GM12878 (cell line): Measurements from ENCODE around the gene PRKCZ. TPM values are rescaled to one million over a fixed set of nuclear protein-coding genes. Genes with fewer than 3 reads are reported as not detected.
A peak's percentile ranks its signal among the peaks of the same experiment; 100 is the strongest.

Experiments used
- BCL11A ChIP-seq: IDR thresholded peaks from 2 replicates; pipeline ENCODE4 v1.6.1; 2011; ENCODE audit warnings: low read depth, low read length
- CEBPB ChIP-seq, 2 experiments: fragments of 150-350 bp in 1 of 2; IDR thresholded peaks; 2 replicates each; pipeline ENCODE4 v1.6.1; 2012 to 2014; ENCODE audit warnings: low read depth in 2 of 2, low read length in 2 of 2, borderline replicate concordance in 1 of 2, inconsistent platforms in 1 of 2
- CHD4 ChIP-seq: fragments of 200-600 bp; sonication (generic); IDR thresholded peaks from 2 replicates; pipeline ENCODE4 v1.6.1; 2016; ENCODE audit warnings: mild to moderate bottlenecking
- ESRRA ChIP-seq: IDR thresholded peaks from 2 replicates; pipeline ENCODE4 v1.6.1; 2012; ENCODE audit warnings: mild to moderate bottlenecking, low read length, improper control_type of control experiment
- HDAC6 ChIP-seq: fragments of 200-600 bp; sonication (generic); IDR thresholded peaks from one replicate; pipeline ENCODE4 v1.8.0; 2017; ENCODE audit warnings: antibody characterized with exemption; ENCODE audit not compliant: unreplicated experiment
- KDM1A ChIP-seq: fragments of 200-600 bp; sonication (generic); IDR thresholded peaks from 2 replicates; pipeline ENCODE4 v1.6.1; 2016; ENCODE audit warnings: borderline replicate concordance
- MEF2A ChIP-seq: IDR thresholded peaks from 2 replicates; pipeline ENCODE4 v1.6.1; 2011; ENCODE audit warnings: low read depth, mild to moderate bottlenecking, low read length, moderate library complexity; ENCODE audit not compliant: insufficient read depth
- MYB ChIP-seq: fragments of 150-350 bp; IDR thresholded peaks from 2 replicates; pipeline ENCODE4 v1.6.1; 2014; ENCODE audit warnings: mild to moderate bottlenecking, low read depth, low read length, borderline replicate concordance
- NBN ChIP-seq: fragments of 450-650 bp; IDR thresholded peaks from 2 replicates; pipeline ENCODE4 v1.6.1; 2016
- NR2F1 ChIP-seq: fragments of 450-650 bp; conservative IDR thresholded peaks from 2 replicates; pipeline ENCODE4 v1.6.1; 2017; ENCODE audit warnings: mild to moderate bottlenecking
- PAX8 ChIP-seq: fragments of 450-650 bp; IDR thresholded peaks from 2 replicates; pipeline ENCODE4 v1.6.1; 2017; ENCODE audit warnings: mild to moderate bottlenecking, moderate library complexity
- POLR2AphosphoS5 ChIP-seq: IDR thresholded peaks from 2 replicates; pipeline ENCODE4 v1.6.1; 2011; ENCODE audit warnings: mild to moderate bottlenecking, low read length, inconsistent platforms
- RAD21 ChIP-seq: IDR thresholded peaks from 2 replicates; pipeline ENCODE4 v1.6.1; 2011; ENCODE audit warnings: mild to moderate bottlenecking, low read depth, low read length, moderate library complexity; ENCODE audit not compliant: insufficient read depth
- RB1 ChIP-seq: fragments of 450-650 bp; formaldehyde crosslinking; IDR thresholded peaks from 2 replicates; pipeline ENCODE4 v1.6.1; 2017; ENCODE audit warnings: mild to moderate bottlenecking, borderline replicate concordance
- RFX5 ChIP-seq: IDR thresholded peaks from 2 replicates; pipeline ENCODE4 v1.6.1; 2011; ENCODE audit warnings: low read depth, low read length, improper control_type of control experiment
- RUNX3 ChIP-seq: IDR thresholded peaks from 2 replicates; pipeline ENCODE4 v1.6.1; 2012; ENCODE audit warnings: low read length, inconsistent platforms
- SMAD5 ChIP-seq: IDR thresholded peaks from 2 replicates; pipeline ENCODE4 v1.6.1; 2016; ENCODE audit warnings: antibody characterized with exemption, low read depth
- SMC3 ChIP-seq: IDR thresholded peaks from 2 replicates; pipeline ENCODE4 v1.6.1; 2011; ENCODE audit warnings: low read length, improper control_type of control experiment, borderline replicate concordance
- SPI1 ChIP-seq: IDR thresholded peaks from 2 replicates; pipeline ENCODE4 v1.6.1; 2011; ENCODE audit warnings: low read depth, mild to moderate bottlenecking, low read length, moderate library complexity, borderline replicate concordance; ENCODE audit not compliant: insufficient read depth
- SREBF2 ChIP-seq: IDR thresholded peaks from 2 replicates; pipeline ENCODE4 v1.6.1; 2012; ENCODE audit warnings: mild to moderate bottlenecking, low read length
- SUPT20H ChIP-seq: IDR thresholded peaks from 2 replicates; pipeline ENCODE4 v1.6.1; 2011; ENCODE audit warnings: low read depth, mild to moderate bottlenecking, low read length, moderate library complexity, borderline replicate concordance; ENCODE audit not compliant: control insufficient read depth
- TAF1 ChIP-seq: IDR thresholded peaks from 2 replicates; pipeline ENCODE4 v1.6.1; 2011; ENCODE audit warnings: mild to moderate bottlenecking, low read depth, low read length, borderline replicate concordance
- TARDBP ChIP-seq: IDR thresholded peaks from 2 replicates; pipeline ENCODE4 v1.6.1; 2016; ENCODE audit warnings: borderline replicate concordance
- polyA plus RNA-seq, 11 experiments: library from polyadenylated mRNA; depleted of rRNA in 4 of 11; unstranded in 6 of 11; stranded (reverse) in 5 of 11; fragments of >200 nt; fragmentation: Nextera tagmentation in 4 of 11; fragmentation: Illumina TruSeq in 1 of 11; extraction: Ambion mirVana in 4 of 11; extraction: Trizol in 1 of 11; gene quantifications; 1 replicate in 1 of 11; 2 replicates in 10 of 11; pipeline versions ENCODE4 v1.2.1 to v1.2.3, GENCODE V29; 2011 to 2016; ENCODE audit warnings: inconsistent platforms in 2 of 11, missing spikeins in 2 of 11, low read depth in 1 of 11
- total RNA-seq, 4 experiments: library from RNA; depleted of rRNA in 3 of 4; stranded (reverse); fragments of >200 nt in 3 of 4; fragmentation: Illumina TruSeq in 1 of 4; extraction: Trizol in 1 of 4; gene quantifications; 2 replicates each; pipeline versions ENCODE4 v1.2.1 to v1.2.3, GENCODE V29; 2013 to 2021
- TF ChIP-seq, protein P1 (sequence below): fragments of 450-650 bp; formaldehyde crosslinking; IDR thresholded peaks from 2 replicates; pipeline ENCODE4 v1.5.0; 2022; ENCODE audit warnings: mild to moderate bottlenecking, missing genetic modification characterization
- TF ChIP-seq, protein P2 (sequence below): IDR thresholded peaks from 2 replicates; pipeline ENCODE4 v1.6.1; 2012; ENCODE audit warnings: low read depth, low read length, improper control_type of control experiment
- TF ChIP-seq, protein P3 (sequence below): IDR thresholded peaks from 2 replicates; pipeline ENCODE4 v1.6.1; 2012; ENCODE audit warnings: low read depth, low read length, improper control_type of control experiment
- TF ChIP-seq, protein P4 (sequence below): IDR thresholded peaks from 2 replicates; pipeline ENCODE4 v1.6.1; 2011; ENCODE audit warnings: low read depth, mild to moderate bottlenecking, low read length, moderate library complexity, borderline replicate concordance; ENCODE audit errors: extremely low read depth

Gene PRKCZ
- total and polyA plus RNA-seq, 10 of the 15 experiments (the other 5 are each of a cell fraction or from before 2014, with no cell fraction given): 0.05 to 1.9 (median 0.64) TPM; not detected in 1

DNA sequence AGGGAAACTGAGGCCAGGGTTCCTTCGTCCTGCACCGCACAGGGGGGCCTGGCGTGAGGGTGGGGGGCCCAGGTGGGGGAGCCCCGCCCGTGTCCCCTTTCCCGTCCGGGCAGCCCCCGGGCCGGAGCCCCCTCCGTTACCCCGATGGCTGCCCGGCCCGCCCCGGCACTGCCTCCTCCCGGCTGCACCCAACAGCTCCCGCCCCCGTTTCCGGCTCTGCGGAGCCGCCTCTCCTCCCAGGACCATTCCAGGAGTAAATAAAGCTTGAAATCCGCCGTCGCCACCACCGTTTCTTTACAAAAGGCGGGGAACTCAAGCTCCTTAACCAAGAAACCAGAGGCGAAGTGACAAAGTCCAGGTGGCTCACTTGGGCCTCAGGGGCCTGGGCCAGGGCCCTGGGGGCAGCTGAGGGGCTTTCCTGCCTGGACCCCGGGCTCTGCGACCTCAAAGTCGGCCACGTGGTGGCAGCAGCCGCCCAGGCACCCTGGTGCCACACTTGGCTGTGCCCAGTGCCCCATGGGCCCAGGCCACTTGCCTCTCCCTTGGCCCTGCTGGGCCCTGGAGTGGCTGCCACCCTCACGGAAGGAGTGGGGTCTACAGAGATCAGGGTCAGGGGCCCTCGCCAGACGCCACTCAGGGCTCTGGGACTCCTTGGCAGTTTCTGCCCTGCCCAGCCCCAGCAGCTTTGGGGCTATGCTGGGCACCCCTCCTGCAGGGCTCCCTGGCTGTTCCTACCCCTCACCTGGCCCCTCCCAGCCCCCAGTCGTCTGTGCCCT lies 144.9 kb downstream of the PRKCZ start (continued):
- TF ChIP-seq, protein P1, sequence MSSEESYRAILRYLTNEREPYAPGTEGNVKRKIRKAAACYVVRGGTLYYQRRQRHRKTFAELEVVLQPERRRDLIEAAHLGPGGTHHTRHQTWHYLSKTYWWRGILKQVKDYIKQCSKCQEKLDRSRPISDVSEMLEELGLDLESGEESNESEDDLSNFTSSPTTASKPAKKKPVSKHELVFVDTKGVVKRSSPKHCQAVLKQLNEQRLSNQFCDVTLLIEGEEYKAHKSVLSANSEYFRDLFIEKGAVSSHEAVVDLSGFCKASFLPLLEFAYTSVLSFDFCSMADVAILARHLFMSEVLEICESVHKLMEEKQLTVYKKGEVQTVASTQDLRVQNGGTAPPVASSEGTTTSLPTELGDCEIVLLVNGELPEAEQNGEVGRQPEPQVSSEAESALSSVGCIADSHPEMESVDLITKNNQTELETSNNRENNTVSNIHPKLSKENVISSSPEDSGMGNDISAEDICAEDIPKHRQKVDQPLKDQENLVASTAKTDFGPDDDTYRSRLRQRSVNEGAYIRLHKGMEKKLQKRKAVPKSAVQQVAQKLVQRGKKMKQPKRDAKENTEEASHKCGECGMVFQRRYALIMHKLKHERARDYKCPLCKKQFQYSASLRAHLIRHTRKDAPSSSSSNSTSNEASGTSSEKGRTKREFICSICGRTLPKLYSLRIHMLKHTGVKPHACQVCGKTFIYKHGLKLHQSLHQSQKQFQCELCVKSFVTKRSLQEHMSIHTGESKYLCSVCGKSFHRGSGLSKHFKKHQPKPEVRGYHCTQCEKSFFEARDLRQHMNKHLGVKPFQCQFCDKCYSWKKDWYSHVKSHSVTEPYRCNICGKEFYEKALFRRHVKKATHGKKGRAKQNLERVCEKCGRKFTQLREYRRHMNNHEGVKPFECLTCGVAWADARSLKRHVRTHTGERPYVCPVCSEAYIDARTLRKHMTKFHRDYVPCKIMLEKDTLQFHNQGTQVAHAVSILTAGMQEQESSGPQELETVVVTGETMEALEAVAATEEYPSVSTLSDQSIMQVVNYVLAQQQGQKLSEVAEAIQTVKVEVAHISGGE (CRISPR knock-in tag): no peak
- peak; percentile 93 for TF ChIP-seq SMC3
- no peak for TF ChIP-seq ESRRA
- TF ChIP-seq SMAD5: no peak
- TF ChIP-seq MEF2A: no peak
- TF ChIP-seq CHD4: no peak
- TF ChIP-seq BCL11A: no peak
- TF ChIP-seq SUPT20H: no peak
- no peak for TF ChIP-seq SPI1
- TF ChIP-seq RUNX3: 0 out of 2 replicates have a peak, but pooled peaks have one; percentile 4
- no peak for TF ChIP-seq MYB
- TF ChIP-seq KDM1A: no peak
- TF ChIP-seq NBN: peak; percentile 81; the same call in 1 of the 2 replicates
- TF ChIP-seq, protein P2, sequence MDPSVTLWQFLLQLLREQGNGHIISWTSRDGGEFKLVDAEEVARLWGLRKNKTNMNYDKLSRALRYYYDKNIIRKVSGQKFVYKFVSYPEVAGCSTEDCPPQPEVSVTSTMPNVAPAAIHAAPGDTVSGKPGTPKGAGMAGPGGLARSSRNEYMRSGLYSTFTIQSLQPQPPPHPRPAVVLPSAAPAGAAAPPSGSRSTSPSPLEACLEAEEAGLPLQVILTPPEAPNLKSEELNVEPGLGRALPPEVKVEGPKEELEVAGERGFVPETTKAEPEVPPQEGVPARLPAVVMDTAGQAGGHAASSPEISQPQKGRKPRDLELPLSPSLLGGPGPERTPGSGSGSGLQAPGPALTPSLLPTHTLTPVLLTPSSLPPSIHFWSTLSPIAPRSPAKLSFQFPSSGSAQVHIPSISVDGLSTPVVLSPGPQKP: 0 out of 2 replicates have a peak, but pooled peaks have one; percentile 7
- 0 out of 2 replicates have a peak, but pooled peaks have one; percentile 52 for TF ChIP-seq TARDBP
- no peak for TF ChIP-seq SREBF2
- TF ChIP-seq RFX5: no peak
- TF ChIP-seq CEBPB (IDR thresholded peaks at IDR 0.05; ENCODE audit: borderline replicate concordance in 1 of 2, low read depth in 2 of 2, low read length in 2 of 2): no peak
- TF ChIP-seq RB1: 0 out of 2 replicates have a peak, but pooled peaks have one; percentile 73
- peak; percentile 82 for TF ChIP-seq NR2F1
- no peak for TF ChIP-seq POLR2AphosphoS5
- TF ChIP-seq, protein P3, sequence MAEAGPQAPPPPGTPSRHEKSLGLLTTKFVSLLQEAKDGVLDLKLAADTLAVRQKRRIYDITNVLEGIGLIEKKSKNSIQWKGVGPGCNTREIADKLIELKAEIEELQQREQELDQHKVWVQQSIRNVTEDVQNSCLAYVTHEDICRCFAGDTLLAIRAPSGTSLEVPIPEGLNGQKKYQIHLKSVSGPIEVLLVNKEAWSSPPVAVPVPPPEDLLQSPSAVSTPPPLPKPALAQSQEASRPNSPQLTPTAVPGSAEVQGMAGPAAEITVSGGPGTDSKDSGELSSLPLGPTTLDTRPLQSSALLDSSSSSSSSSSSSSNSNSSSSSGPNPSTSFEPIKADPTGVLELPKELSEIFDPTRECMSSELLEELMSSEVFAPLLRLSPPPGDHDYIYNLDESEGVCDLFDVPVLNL: no peak
- TF ChIP-seq TAF1: no peak
- TF ChIP-seq HDAC6: no peak
- TF ChIP-seq RAD21: peak; percentile 89
- no peak for TF ChIP-seq PAX8
- TF ChIP-seq, protein P4, sequence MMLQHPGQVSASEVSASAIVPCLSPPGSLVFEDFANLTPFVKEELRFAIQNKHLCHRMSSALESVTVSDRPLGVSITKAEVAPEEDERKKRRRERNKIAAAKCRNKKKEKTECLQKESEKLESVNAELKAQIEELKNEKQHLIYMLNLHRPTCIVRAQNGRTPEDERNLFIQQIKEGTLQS: no peak
